ENCODE measurements around the gene SLC46A1.

The SLC46A1 gene

GRCh38 chr17:28379814-28380801, 25.9 kb downstream of the SLC46A1 start:
- no peak for DNase-seq

GRCh38 chr17:28372945-28373274, 33.1 kb downstream of the SLC46A1 start:
- no peak for DNase-seq

- no peak for DNase-seq
Measured at GRCh38 chr17:28372203-28372944, 33.6 kb downstream of the SLC46A1 start.

- DNase-seq: no peak
Measured at GRCh38 chr17:28371245-28372202, 34.5 kb downstream of the SLC46A1 start, which contains the start of gene SARM1. TSS of gene SARM1 (plus strand) at chr17:28371694. CDS start at chr17:28372033, 339 bp downstream.

GRCh38 chr17:28370744-28371103, 35.3 kb downstream of the SLC46A1 start:
- DNase-seq: no peak

GRCh38 chr17:28370035-28370743, 35.8 kb downstream of the SLC46A1 start, which contains the start of gene VTN:
TSS of gene VTN (minus strand) at chr17:28370307. CDS start at chr17:28370203, 104 bp downstream.
- no peak for DNase-seq

GRCh38 chr17:28369684-28370034, 36.4 kb downstream of the SLC46A1 start:
- no peak for DNase-seq

- no peak for DNase-seq
Measured at GRCh38 chr17:28368915-28369683, 36.9 kb downstream of the SLC46A1 start.

GRCh38 chr17:28368306-28368831, 37.6 kb downstream of the SLC46A1 start:
- no peak for DNase-seq

- DNase-seq: no peak
Measured at GRCh38 chr17:28367641-28368305, 38.2 kb downstream of the SLC46A1 start.

- no peak for DNase-seq
Measured at GRCh38 chr17:28366605-28367004, 39.4 kb downstream of the SLC46A1 start.

- no peak for DNase-seq
Measured at GRCh38 chr17:28365487-28365886, 40.5 kb downstream of the SLC46A1 start.

- no peak for DNase-seq
Measured at GRCh38 chr17:28364665-28365363, 41.2 kb downstream of the SLC46A1 start, which contains the start of gene SEBOX. TSS of gene SEBOX (minus strand) at chr17:28365199. CDS start at chr17:28365151, 48 bp downstream.

- no peak for DNase-seq
Measured at GRCh38 chr17:28363776-28364650, 42.0 kb downstream of the SLC46A1 start.

GRCh38 chr17:28363186-28363585, 42.8 kb downstream of the SLC46A1 start:
- no peak for DNase-seq

GRCh38 chr17:28357901-28358197, 48.2 kb downstream of the SLC46A1 start:
- no peak for DNase-seq

- DNase-seq: peak; percentile 50
Measured at GRCh38 chr17:28357061-28357900, 48.7 kb downstream of the SLC46A1 start, which contains the start of gene POLDIP2. TSS of gene POLDIP2 (minus strand) at chr17:28357527. CDS start at chr17:28357448, 79 bp downstream.

GRCh38 chr17:28350271-28350670, 55.7 kb downstream of the SLC46A1 start:
- DNase-seq: no peak
